AG04450 (cell line): ENCODE results near the gene CCT6B. TPM values are rescaled to one million over a fixed set of nuclear protein-coding genes. Genes with fewer than 3 reads are reported as not detected.

Source experiments
- CTCF ChIA-PET: fragments of 300-600, 350-600 bp; formaldehyde crosslinking; extraction: SDS; loops from one replicate; lab custom pipeline; 2022; ENCODE audit warnings: antibody characterized with exemption, inconsistent platforms; lab: Charles Lee
- POLR2A ChIA-PET: fragments of 350-600 bp; formaldehyde crosslinking; extraction: SDS; loops from one replicate; lab custom pipeline; 2021; ENCODE audit warnings: antibody characterized with exemption, inconsistent platforms; lab: Yijun Ruan, JAX
- DNase-seq: peaks from one replicate; pipeline ENCODE4 v3.0.0-alpha.2; 2011; ENCODE audit warnings: low read depth, low spot score
- H3K27ac ChIP-seq: one replicate; pipeline ENCODE4 v1.5.1; 2012; ENCODE audit warnings: low read depth, low read length, control low read depth
- H3K27me3 ChIP-seq: one replicate; pipeline ENCODE4 v1.6.0; 2012; ENCODE audit warnings: low read length; ENCODE audit not compliant: control insufficient read depth, insufficient read depth
- H3K4me3 ChIP-seq: 2 replicates; pipeline ENCODE4 v1.5.1; 2011; ENCODE audit warnings: mild to moderate bottlenecking, low read depth, low read length, control low read depth
- H3K9me3 ChIP-seq: 2 replicates; pipeline ENCODE4 v1.5.1; 2012; ENCODE audit warnings: low read length; ENCODE audit not compliant: control insufficient read depth, insufficient read depth
- polyA minus RNA-seq: library from RNA; depleted of rRNA, polyadenylated mRNA; stranded (reverse); fragments of >200 nt; gene quantifications from 2 replicates; pipeline ENCODE4 v1.2.3, GENCODE V29; 2011; rRNA and poly(A)+ RNA removed
- polyA plus RNA-seq: library from polyadenylated mRNA; depleted of rRNA; stranded (reverse); fragments of >200 nt; gene quantifications from 2 replicates; pipeline ENCODE4 v1.2.3, GENCODE V29; 2011; rRNA removed
- TF ChIP-seq, protein P1 (sequence below): IDR thresholded peaks from 2 replicates; pipeline ENCODE4 v1.5.1; 2011; ENCODE audit warnings: low read depth, low read length, control low read depth, inconsistent platforms

CCT6B gene, protein sequence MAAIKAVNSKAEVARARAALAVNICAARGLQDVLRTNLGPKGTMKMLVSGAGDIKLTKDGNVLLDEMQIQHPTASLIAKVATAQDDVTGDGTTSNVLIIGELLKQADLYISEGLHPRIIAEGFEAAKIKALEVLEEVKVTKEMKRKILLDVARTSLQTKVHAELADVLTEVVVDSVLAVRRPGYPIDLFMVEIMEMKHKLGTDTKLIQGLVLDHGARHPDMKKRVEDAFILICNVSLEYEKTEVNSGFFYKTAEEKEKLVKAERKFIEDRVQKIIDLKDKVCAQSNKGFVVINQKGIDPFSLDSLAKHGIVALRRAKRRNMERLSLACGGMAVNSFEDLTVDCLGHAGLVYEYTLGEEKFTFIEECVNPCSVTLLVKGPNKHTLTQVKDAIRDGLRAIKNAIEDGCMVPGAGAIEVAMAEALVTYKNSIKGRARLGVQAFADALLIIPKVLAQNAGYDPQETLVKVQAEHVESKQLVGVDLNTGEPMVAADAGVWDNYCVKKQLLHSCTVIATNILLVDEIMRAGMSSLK
- polyA plus RNA-seq, result 1.9 and 2.3 TPM in 2 replicates
- 0.61 and 0.78 TPM in 2 replicates for polyA minus RNA-seq

DNA sequence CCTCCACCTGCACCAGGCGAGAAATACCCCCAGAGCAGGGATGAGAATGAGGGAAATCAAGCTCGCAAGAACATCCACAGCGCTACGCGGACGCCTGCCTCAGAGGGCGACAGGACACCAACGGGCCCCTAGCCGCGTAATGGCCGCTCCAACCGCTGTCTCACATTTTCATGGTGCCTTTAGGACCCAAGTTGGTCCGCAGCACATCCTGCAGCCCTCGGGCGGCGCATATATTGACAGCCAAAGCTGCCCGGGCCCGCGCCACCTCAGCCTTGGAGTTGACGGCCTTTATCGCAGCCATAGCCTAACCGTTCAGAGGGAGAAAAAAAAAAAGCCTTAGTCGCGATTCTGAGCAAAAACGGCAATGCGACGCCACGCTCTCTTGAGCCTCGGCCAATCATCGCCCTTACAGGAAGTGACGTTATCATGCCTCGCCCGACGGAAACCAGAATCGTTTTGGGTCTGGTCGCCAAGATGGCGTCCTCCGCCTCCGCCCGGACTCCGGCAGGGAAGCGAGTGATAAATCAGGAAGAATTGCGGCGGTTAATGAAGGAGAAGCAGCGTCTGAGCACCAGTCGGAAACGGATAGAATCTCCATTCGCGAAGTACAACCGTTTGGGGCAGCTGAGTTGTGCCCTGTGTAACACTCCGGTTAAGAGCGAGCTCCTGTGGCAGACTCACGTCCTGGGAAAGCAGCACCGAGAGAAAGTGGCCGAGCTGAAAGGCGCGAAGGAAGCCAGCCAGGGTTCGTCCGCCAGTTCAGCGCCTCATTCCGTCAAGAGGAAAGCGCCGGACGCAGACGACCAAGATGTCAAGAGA is at the start of gene CCT6B, which contains the start of gene ZNF830:
Gene CCT6B, minus strand, starts transcription at position 368 of the 819 bp plus-strand sequence. Its CDS starts 67 bp downstream, at position 301.
Gene ZNF830, plus strand, starts transcription at position 448 of the 819 bp plus-strand sequence. Its CDS starts 27 bp downstream, at position 475.
- Histone ChIP-seq H3K27me3 (peaks cover 3% of the 10 kb centered on the region), H3K9me3 (no peaks in the 10 kb centered on the region; the same call in 1 of the 2 replicates), H3K27ac (peak within 1 kb of the TSS; percentile 85), H3K4me3 (peak within 1 kb of the TSS; percentile 100)
- peak; percentile 86 for DNase-seq
- ChIA-PET POLR2A (interaction anchor here (1.0 kb wide), 2 partner anchors 19 to 166 kb away, joined by 3 to 5 read pairs; partner anchors contain the start of gene LIG3), CTCF (interaction anchor here (1.2 kb wide), 1 partner anchor 128 kb away, joined by 4 read pairs; no protein-coding TSS in a partner anchor)
- TF ChIP-seq, protein P1, sequence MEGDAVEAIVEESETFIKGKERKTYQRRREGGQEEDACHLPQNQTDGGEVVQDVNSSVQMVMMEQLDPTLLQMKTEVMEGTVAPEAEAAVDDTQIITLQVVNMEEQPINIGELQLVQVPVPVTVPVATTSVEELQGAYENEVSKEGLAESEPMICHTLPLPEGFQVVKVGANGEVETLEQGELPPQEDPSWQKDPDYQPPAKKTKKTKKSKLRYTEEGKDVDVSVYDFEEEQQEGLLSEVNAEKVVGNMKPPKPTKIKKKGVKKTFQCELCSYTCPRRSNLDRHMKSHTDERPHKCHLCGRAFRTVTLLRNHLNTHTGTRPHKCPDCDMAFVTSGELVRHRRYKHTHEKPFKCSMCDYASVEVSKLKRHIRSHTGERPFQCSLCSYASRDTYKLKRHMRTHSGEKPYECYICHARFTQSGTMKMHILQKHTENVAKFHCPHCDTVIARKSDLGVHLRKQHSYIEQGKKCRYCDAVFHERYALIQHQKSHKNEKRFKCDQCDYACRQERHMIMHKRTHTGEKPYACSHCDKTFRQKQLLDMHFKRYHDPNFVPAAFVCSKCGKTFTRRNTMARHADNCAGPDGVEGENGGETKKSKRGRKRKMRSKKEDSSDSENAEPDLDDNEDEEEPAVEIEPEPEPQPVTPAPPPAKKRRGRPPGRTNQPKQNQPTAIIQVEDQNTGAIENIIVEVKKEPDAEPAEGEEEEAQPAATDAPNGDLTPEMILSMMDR, result no peak

DNA sequence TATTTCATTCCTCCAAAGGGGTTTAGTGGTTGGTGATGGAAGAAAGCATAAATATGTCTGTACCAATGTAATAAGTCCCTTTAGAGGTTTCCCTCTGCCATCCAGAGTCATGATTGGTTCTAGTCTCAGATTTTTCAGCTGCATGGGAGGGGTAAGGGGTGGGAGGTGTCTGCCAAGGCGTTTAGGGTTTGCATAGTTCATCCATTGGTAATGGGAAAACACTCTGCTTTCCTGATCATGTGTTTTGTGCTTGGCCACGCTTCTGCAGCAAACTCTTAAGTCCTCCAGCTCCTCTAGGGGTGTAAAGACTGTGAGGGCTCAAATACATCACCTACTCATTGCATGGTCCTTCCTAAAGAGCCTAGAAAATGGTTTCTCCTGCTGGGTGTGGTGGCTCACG is 48.8 kb upstream of the CCT6B start:
- ChIA-PET CTCF (no interaction called here), POLR2A (interaction anchor here (0.7 kb wide), 1 partner anchor 91 kb away, joined by 5 read pairs; no protein-coding TSS in a partner anchor)
- Histone ChIP-seq H3K27me3 (no peaks in the 10 kb centered on the region), H3K9me3 (no peaks in the 10 kb centered on the region), H3K27ac (peak overlapping the region; percentile 34), H3K4me3 (no peak overlapping the region)
- no peak for DNase-seq
- TF ChIP-seq, protein P1, result no peak

DNA sequence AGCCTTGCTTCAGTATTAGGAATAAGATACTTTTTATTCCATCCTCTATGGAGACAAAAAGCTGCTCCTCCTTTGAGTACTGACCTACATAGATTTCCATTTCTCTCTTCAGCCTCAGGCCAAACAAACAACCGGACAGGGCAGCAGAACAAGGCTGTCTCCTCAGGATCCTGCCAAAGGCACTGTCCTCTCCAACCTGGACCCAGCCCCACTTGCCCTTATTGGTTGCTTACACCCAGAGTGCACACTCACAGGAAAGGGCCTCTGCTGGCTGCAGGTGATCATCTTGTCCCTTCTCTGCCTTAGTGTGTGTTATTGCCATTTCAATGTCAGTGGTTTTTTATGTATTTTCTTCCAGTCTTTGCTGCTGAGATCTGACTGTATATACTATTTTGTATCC is 45.7 kb upstream of the CCT6B start:
- ChIA-PET POLR2A (no interaction called here), CTCF (no interaction called here)
- Histone ChIP-seq H3K4me3 (no peak overlapping the region), H3K27me3 (no peaks in the 10 kb centered on the region), H3K9me3 (no peaks in the 10 kb centered on the region), H3K27ac (no peak overlapping the region)
- TF ChIP-seq, protein P1, result no peak
- no peak for DNase-seq

DNA sequence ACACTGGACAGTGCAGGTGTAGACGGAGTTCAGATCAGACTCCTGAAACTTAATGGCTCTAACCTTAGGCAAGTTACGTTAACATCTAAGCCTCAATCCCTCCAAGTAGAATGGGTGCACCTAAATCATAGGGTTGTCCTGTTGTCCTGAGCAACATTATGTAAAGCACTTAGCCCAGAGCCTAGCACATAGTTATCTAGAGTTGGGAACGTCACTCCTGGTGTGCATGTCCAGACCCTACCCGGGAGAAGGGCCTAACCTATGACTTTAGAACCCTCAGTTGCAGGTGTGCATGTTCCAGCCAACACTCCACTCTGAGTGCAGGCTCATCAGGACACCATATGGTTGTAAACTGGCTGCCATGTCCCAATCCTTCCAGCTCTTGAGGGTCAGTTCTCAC is 45.1 kb upstream of the CCT6B start:
- CTCF ChIA-PET, result interaction anchor here (0.7 kb wide), 1 partner anchor 58 kb away, joined by 3 read pairs; no protein-coding TSS in a partner anchor
- Histone ChIP-seq H3K27ac (no peak overlapping the region), H3K9me3 (no peaks in the 10 kb centered on the region), H3K4me3 (no peak overlapping the region), H3K27me3 (no peaks in the 10 kb centered on the region)
- POLR2A ChIA-PET, result interaction anchor here (0.6 kb wide), 1 partner anchor 34 kb away, joined by 8 read pairs; no protein-coding TSS in a partner anchor
- TF ChIP-seq, protein P1, result no peak
- DNase-seq, result no peak
